BE2C (cell line): ENCODE results near the gene RNF144B.

Experiments used
- DNase-seq: peaks from one replicate; pipeline ENCODE4 v3.0.0-alpha.2; 2020
- H3K27me3 ChIP-seq: fragments of 250-450 bp; sonication (Bioruptor Pico); 2 replicates; pipeline ENCODE4 v1.5.1; 2020; ENCODE audit warnings: mild to moderate bottlenecking
- H3K36me3 ChIP-seq: fragments of 250-450 bp; sonication (Bioruptor Pico); 2 replicates; pipeline ENCODE4 v1.5.1; 2020; ENCODE audit warnings: mild to moderate bottlenecking
- H3K4me1 ChIP-seq: fragments of 250-450 bp; sonication (Bioruptor Pico); 2 replicates; pipeline ENCODE4 v1.5.1; 2020
- H3K4me3 ChIP-seq: 2 replicates; pipeline ENCODE4 v1.5.1; 2011; ENCODE audit warnings: low read depth, low read length
- H3K9me3 ChIP-seq: fragments of 250-450 bp; sonication (Bioruptor Pico); 2 replicates; pipeline ENCODE4 v1.5.1; 2020
- CTCF ChIP-seq: IDR thresholded peaks from 2 replicates; pipeline ENCODE4 v1.5.1; 2012; ENCODE audit warnings: mild to moderate bottlenecking, low read depth, low read length

The RNF144B gene

GRCh38 chr6:18503593-18504231 lies 116.6 kb downstream of the RNF144B start:
- peak overlapping the region; percentile 47 for H3K4me3 ChIP-seq
- DNase-seq = peak; percentile 59
- H3K9me3 ChIP-seq = no peaks in the 10 kb centered on the region
- no peaks in the 10 kb centered on the region for H3K4me1 ChIP-seq
- H3K27me3 ChIP-seq = no peaks in the 10 kb centered on the region
- no peaks in the 10 kb centered on the region for H3K36me3 ChIP-seq
- peak; percentile 94 for TF ChIP-seq CTCF

- H3K36me3 ChIP-seq = no peaks in the 10 kb centered on the region
- no peaks in the 10 kb centered on the region for H3K4me1 ChIP-seq
- no peak for TF ChIP-seq CTCF
- no peaks in the 10 kb centered on the region for H3K9me3 ChIP-seq
- no peaks in the 10 kb centered on the region for H3K27me3 ChIP-seq
- H3K4me3 ChIP-seq = no peak overlapping the region; the same call in 1 of the 2 replicates
- no peak for DNase-seq
Measured at GRCh38 chr6:18504232-18504596, 117.1 kb downstream of the RNF144B start.

GRCh38 chr6:18506382-18507017 lies 119.3 kb downstream of the RNF144B start:
- DNase-seq = peak; percentile 45
- Histone ChIP-seq H3K4me3 (peak overlapping the region; percentile 64), H3K4me1 (no peaks in the 10 kb centered on the region), H3K27me3 (no peaks in the 10 kb centered on the region), H3K36me3 (no peaks in the 10 kb centered on the region), H3K9me3 (no peaks in the 10 kb centered on the region)
- no peak for TF ChIP-seq CTCF

- peak; percentile 65 for DNase-seq
- no peak for TF ChIP-seq CTCF
- no peaks in the 10 kb centered on the region for H3K9me3 ChIP-seq
Measured at GRCh38 chr6:18507018-18507415, 119.9 kb downstream of the RNF144B start.

GRCh38 chr6:18507561-18507960 lies 120.4 kb downstream of the RNF144B start:
- Histone ChIP-seq H3K36me3 (no peaks in the 10 kb centered on the region), H3K27me3 (no peaks in the 10 kb centered on the region), H3K4me1 (no peaks in the 10 kb centered on the region), H3K9me3 (no peaks in the 10 kb centered on the region), H3K4me3 (no peak overlapping the region)
- DNase-seq = no peak
- TF ChIP-seq CTCF = no peak

More at GRCh38 chr6:18507018-18507415, 119.9 kb downstream of the RNF144B start:
- Histone ChIP-seq H3K36me3 (no peaks in the 10 kb centered on the region), H3K27me3 (no peaks in the 10 kb centered on the region), H3K4me1 (no peaks in the 10 kb centered on the region), H3K4me3 (peak overlapping the region; percentile 64)
